Measurements from ENCODE around the gene RPUSD1. TPM values are rescaled to one million over a fixed set of nuclear protein-coding genes. Genes with fewer than 3 reads are reported as not detected.

RPUSD1 gene
- total and polyA plus RNA-seq, 2 of the 13 experiments (the other 11 are each of a cell fraction or from before 2014, with no cell fraction given), result 13.1 to 26.2 TPM

- WGBS (ENCODE audit: low lambda C conversion rate), result 40% methylated on average over 9 of the region's 9 CpGs
- no TSS peak for BruUV-seq (replicated peaks)
- ChIA-PET CTCF (ENCODE audit: low intra/inter-chr PET ratio, low total read pairs) (no interaction called here), POLR2A (no interaction called here)
- Histone ChIP-seq H3K4me1 (ENCODE audit: insufficient read depth, low read length) (no peaks in the 10 kb centered on the region), H3K27me3 (ENCODE audit: control insufficient read depth in 1 of 2, insufficient read depth in 2 of 2, low read length in 2 of 2) (peaks cover 16 to 76% of the 10 kb centered on the region in 2 experiments), H3K79me2 (ENCODE audit: insufficient read depth, low read length) (no peaks in the 10 kb centered on the region), H3K36me3 (replicated peaks in 1 of 2; ENCODE audit: control insufficient read depth in 1 of 2, insufficient read depth in 2 of 2, low read length in 2 of 2) (no peaks in the 10 kb centered on the region), H3K4me2 (ENCODE audit: low read depth, low read length) (no peak overlapping the region), H2AFZ (ENCODE audit: low read length) (no peak overlapping the region), H3K27ac (ENCODE audit: extremely low read length, insufficient read depth, low read length) (no peak overlapping the region), H4K20me1 (ENCODE audit: insufficient read depth, low read length) (0 out of 2 replicates have a peak, but pooled peaks cover 3% of the 10 kb centered on the region), H3K4me3 (replicated peaks in 1 of 3; ENCODE audit: insufficient read depth in 1 of 3, low read depth in 2 of 3, low read length in 3 of 3) (no peak overlapping the region), H3K9ac (ENCODE audit: insufficient read depth, low read depth, low read length) (no peak overlapping the region), H3K9me3 (ENCODE audit: low read length) (0 out of 2 replicates have a peak, but pooled peaks cover 5% of the 10 kb centered on the region)
- TF ChIP-seq USF2 (IDR thresholded peaks at IDR 0.05; ENCODE audit: low read depth, low read length) (0 out of 2 replicates have a peak, but pooled peaks have one; percentile 12), USF2 (CRISPR knock-in tag; IDR thresholded peaks at IDR 0.05; ENCODE audit: borderline replicate concordance) (no peak), HES4 (CRISPR knock-in tag; IDR thresholded peaks at IDR 0.05; ENCODE audit: borderline replicate concordance) (no peak), RAD51 (IDR thresholded peaks at IDR 0.05; ENCODE audit: borderline replicate concordance) (peak; percentile 66; the same call in 1 of the 2 replicates)
- intact Hi-C loops (cut with micrococcal nuclease; ENCODE audit: unreplicated experiment) (no loop called here), in situ Hi-C loops (cut with HindIII; ENCODE audit: extremely low pct_ligation_motif_present, low pct_unique_long_range_greater_than_20kb) (loop anchor here (25.0 kb wide), 1 partner anchor 389 kb away; no protein-coding TSS in a partner anchor)
- no peak for DNase-seq (ENCODE audit: low spot score)
- FAIRE-seq, result no peak
- ATAC-seq, result no peak
Observed at GRCh38 chr16:822909-823297, 34.7 kb upstream of the RPUSD1 start.

DNA sequence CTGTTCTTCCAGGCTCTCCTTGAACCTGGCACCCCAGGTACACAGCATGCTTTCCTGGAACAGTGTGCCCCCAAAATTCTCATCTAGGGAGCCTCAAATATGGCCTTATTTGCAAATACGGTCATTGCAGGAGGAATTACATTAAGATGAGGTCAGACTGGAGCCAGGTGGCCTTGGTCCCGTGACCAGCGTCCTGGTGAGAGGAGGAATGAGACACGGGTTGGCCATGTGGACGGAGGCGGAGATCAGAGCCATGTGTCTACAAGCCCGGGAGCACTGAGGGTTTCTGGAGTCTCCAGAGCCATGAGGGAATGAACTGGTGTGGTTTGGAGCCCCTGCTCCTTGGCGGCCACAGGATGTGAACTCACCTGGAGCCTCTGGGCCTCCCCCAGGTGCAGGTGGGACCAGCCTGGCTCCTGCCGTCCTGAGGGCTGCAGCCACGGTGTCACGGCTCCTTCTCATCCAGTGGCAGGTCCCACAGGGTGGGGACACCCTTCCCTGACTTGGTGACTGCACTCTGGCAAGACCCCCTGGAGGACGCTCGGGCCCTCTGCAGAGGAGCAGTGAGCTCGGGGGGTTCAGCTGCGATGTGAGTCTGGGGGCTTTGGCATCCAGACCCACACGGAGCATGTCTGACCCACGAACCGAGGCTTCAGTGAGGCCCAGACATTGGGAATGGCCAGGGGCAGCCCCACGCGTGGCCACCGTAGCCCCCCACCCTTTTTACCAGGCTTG is 34.2 kb upstream of the RPUSD1 start:
- FAIRE-seq (no peak), DNase-seq (ENCODE audit: low spot score) (peak; percentile 25), ATAC-seq (peak; percentile 45)
- no peaks in the 10 kb centered on the region for H3K4me1 ChIP-seq (ENCODE audit: insufficient read depth, low read length)
- 0 out of 2 replicates have a peak, but pooled peaks cover 3% of the 10 kb centered on the region for H4K20me1 ChIP-seq (ENCODE audit: insufficient read depth, low read length)
- H3K36me3 ChIP-seq (replicated peaks in 1 of 2; ENCODE audit: control insufficient read depth in 1 of 2, insufficient read depth in 2 of 2, low read length in 2 of 2), result no peaks in the 10 kb centered on the region
- H3K79me2 ChIP-seq (ENCODE audit: insufficient read depth, low read length), result no peaks in the 10 kb centered on the region
- intact Hi-C loops (cut with micrococcal nuclease; ENCODE audit: unreplicated experiment), result no loop called here
- H3K4me3 ChIP-seq (replicated peaks in 1 of 3; ENCODE audit: insufficient read depth in 1 of 3, low read depth in 2 of 3, low read length in 3 of 3), result no peak overlapping the region
- ChIA-PET POLR2A (no interaction called here), CTCF (ENCODE audit: low intra/inter-chr PET ratio, low total read pairs) (no interaction called here)
- BruUV-seq (replicated peaks), result no TSS peak
- WGBS (ENCODE audit: low lambda C conversion rate), result 15% methylated on average over 5 of the region's 21 CpGs
- in situ Hi-C loops (cut with HindIII; ENCODE audit: extremely low pct_ligation_motif_present, low pct_unique_long_range_greater_than_20kb), result loop anchor here (25.0 kb wide), 1 partner anchor 390 kb away; no protein-coding TSS in a partner anchor
- H3K4me2 ChIP-seq (ENCODE audit: low read depth, low read length), result no peak overlapping the region
- H2AFZ ChIP-seq (ENCODE audit: low read length), result no peak overlapping the region
- 0 out of 2 replicates have a peak, but pooled peaks cover 5% of the 10 kb centered on the region for H3K9me3 ChIP-seq (ENCODE audit: low read length)
- peaks cover 14 to 75% of the 10 kb centered on the region in 2 experiments for H3K27me3 ChIP-seq (ENCODE audit: control insufficient read depth in 1 of 2, insufficient read depth in 2 of 2, low read length in 2 of 2)
- H3K27ac ChIP-seq (ENCODE audit: extremely low read length, insufficient read depth, low read length), result no peak overlapping the region
- TF ChIP-seq BHLHE40 (IDR thresholded peaks at IDR 0.05; ENCODE audit: low read length) (peak; percentile 49; the same call in 1 of the 2 replicates), USF2 (IDR thresholded peaks at IDR 0.05; ENCODE audit: low read depth, low read length) (peak; percentile 26; the same call in 1 of the 2 replicates), USF2 (CRISPR knock-in tag; IDR thresholded peaks at IDR 0.05; ENCODE audit: borderline replicate concordance) (no peak), ZNF747 (CRISPR knock-in tag; IDR thresholded peaks at IDR 0.05; ENCODE audit: borderline replicate concordance) (no peak), MAX (IDR thresholded peaks at IDR 0.05) (peak; percentile 17; the same call in 1 of the 2 replicates)
- TF ChIP-seq, protein P1, sequence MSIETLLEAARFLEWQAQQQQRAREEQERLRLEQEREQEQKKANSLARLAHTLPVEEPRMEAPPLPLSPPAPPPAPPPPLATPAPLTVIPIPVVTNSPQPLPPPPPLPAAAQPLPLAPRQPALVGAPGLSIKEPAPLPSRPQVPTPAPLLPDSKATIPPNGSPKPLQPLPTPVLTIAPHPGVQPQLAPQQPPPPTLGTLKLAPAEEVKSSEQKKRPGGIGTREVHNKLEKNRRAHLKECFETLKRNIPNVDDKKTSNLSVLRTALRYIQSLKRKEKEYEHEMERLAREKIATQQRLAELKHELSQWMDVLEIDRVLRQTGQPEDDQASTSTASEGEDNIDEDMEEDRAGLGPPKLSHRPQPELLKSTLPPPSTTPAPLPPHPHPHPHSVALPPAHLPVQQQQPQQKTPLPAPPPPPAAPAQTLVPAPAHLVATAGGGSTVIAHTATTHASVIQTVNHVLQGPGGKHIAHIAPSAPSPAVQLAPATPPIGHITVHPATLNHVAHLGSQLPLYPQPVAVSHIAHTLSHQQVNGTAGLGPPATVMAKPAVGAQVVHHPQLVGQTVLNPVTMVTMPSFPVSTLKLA (IDR thresholded peaks at IDR 0.05), result peak; percentile 34
- no peak overlapping the region for H3K9ac ChIP-seq (ENCODE audit: insufficient read depth, low read depth, low read length)
